Left lung (tissue), 10 donors: ENCODE measurements around the gene IMMP1L. TPM values are rescaled to one million over a fixed set of nuclear protein-coding genes. Genes with fewer than 3 reads are reported as not detected.

Experiments used
- ATAC-seq: fragments of 200-7000 bp; cut with Tn5 transposase; one replicate; pipeline ENCODE4 v1.9.1; 2020; ENCODE audit warnings: moderate library complexity
- DNase-seq, 4 donors: peaks; one replicate each; pipeline ENCODE4 v3.0.0-alpha.2; 2013 to 2020
- H3K27ac ChIP-seq, 2 donors: fragments of 200-600 bp; sonication (generic) in 1 of 2; one replicate each; pipeline versions ENCODE4 v1.5.0 to v1.8.0; 2020 to 2021
- H3K27me3 ChIP-seq, 2 donors: fragments of 200-600 bp; sonication (generic) in 1 of 2; one replicate each; pipeline versions ENCODE4 v1.5.0 to v1.8.0; 2020 to 2021
- H3K36me3 ChIP-seq, 2 donors: fragments of 200-600 bp; sonication (generic) in 1 of 2; one replicate each; pipeline versions ENCODE4 v1.5.0 to v1.8.0; 2020 to 2021
- H3K4me1 ChIP-seq, 2 donors: fragments of 200-600 bp; one replicate each; pipeline ENCODE4 v1.8.0; 2021
- H3K4me3 ChIP-seq, 2 donors: fragments of 200-600 bp; sonication (generic) in 1 of 2; one replicate each; pipeline versions ENCODE4 v1.5.0 to v1.8.0; 2020 to 2021; ENCODE audit warnings: mild to moderate bottlenecking in 1 of 2
- H3K9me3 ChIP-seq, 2 donors: fragments of 200-600 bp; sonication (generic) in 1 of 2; one replicate each; pipeline versions ENCODE4 v1.5.0 to v1.8.0; 2020 to 2021
- intact Hi-C, 2 donors: fragments of 100-400 bp; cut with DNase I; formaldehyde crosslinking; loops; one replicate each; pipeline versions ENCODE4 v1.11.2 to v1.14.2; 2022
- polyA plus RNA-seq, 6 donors: library from polyadenylated mRNA; unstranded; fragments of 120-200 nt; gene quantifications; one replicate each; pipeline ENCODE4 v1.2.1, GENCODE V29; 2013; ENCODE audit not compliant: insufficient read length in 6 of 6
- total RNA-seq, 2 donors: library from RNA; stranded (reverse); fragmentation: NEBNext Ultra II Directional; extraction: Animal tissue kit (Norgen Biotek cat#: 25700); gene quantifications; one replicate each; pipeline ENCODE4 v1.2.1, GENCODE V29; 2021
- TF ChIP-seq, protein P1 (sequence below), 2 donors: fragments of 200-600 bp; sonication (generic) in 1 of 2; IDR thresholded peaks; one replicate each; pipeline versions ENCODE4 v1.5.0 to v1.8.0; 2021; ENCODE audit warnings: antibody characterized with exemption in 2 of 2
- donor health status: DM: no; HTN: yes; CAD: no.
- donor health status: DM: no; HTN: no; CAD: no.

The IMMP1L gene
- total and polyA plus RNA-seq, 8 donors: 15.8 to 51.3 (median 44.4) TPM

DNA sequence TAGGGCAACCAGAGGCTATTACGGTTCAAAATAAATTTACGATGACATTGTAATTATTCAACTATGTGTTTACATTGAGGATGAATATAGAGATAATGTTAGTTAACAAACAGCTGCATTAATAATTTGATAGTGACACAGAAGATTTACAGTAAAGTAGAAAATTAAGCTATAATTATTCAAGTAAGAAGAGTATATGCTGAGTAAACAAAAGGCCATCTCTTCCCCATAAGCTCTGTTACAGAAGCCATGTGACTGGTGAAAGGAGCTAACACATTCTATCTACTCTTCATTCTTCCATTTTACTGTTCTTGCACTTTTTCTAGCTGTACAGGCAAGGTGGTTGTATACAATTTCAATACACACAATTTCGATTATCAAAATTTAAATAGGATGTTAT is 54.2 kb downstream of the IMMP1L start:
- Histone ChIP-seq H3K27me3 (no peaks in the 10 kb centered on the region), H3K4me1 (no peaks in the 10 kb centered on the region), H3K9me3 (no peaks in the 10 kb centered on the region), H3K36me3 (no peaks in the 10 kb centered on the region), H3K27ac (no peak overlapping the region), H3K4me3 (no peak overlapping the region)
- no peak for DNase-seq
- no peak for ATAC-seq
- TF ChIP-seq, protein P1, sequence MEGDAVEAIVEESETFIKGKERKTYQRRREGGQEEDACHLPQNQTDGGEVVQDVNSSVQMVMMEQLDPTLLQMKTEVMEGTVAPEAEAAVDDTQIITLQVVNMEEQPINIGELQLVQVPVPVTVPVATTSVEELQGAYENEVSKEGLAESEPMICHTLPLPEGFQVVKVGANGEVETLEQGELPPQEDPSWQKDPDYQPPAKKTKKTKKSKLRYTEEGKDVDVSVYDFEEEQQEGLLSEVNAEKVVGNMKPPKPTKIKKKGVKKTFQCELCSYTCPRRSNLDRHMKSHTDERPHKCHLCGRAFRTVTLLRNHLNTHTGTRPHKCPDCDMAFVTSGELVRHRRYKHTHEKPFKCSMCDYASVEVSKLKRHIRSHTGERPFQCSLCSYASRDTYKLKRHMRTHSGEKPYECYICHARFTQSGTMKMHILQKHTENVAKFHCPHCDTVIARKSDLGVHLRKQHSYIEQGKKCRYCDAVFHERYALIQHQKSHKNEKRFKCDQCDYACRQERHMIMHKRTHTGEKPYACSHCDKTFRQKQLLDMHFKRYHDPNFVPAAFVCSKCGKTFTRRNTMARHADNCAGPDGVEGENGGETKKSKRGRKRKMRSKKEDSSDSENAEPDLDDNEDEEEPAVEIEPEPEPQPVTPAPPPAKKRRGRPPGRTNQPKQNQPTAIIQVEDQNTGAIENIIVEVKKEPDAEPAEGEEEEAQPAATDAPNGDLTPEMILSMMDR (IDR thresholded peaks at IDR 0.05): no peak
- intact Hi-C loops: no loop called here

DNA sequence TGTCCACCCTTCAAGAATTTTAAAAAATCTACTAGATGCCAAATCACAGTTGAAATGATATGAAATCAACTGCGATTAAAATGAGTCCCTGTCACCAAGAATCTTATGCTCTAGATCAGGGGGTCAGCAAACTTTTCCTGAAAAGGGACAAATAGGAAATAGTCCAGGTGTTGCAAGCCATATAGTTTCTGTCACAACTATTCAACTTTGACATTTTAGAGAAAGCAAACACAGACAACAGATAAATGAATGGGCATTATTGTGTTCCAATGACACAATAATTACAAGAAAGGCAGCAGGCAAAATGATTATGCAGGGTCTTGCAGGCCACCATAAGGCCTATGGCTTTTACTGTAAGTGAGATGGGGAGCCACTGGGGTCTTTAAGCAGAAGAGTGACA is 58.6 kb downstream of the IMMP1L start:
- Histone ChIP-seq H3K9me3 (no peaks in the 10 kb centered on the region), H3K36me3 (no peaks in the 10 kb centered on the region), H3K4me3 (no peak overlapping the region), H3K27ac (no peak overlapping the region), H3K4me1 (no peaks in the 10 kb centered on the region), H3K27me3 (no peaks in the 10 kb centered on the region)
- intact Hi-C loops: no loop called here
- DNase-seq (no peak), ATAC-seq (no peak)
- TF ChIP-seq, protein P1 (IDR thresholded peaks at IDR 0.05): no peak

DNA sequence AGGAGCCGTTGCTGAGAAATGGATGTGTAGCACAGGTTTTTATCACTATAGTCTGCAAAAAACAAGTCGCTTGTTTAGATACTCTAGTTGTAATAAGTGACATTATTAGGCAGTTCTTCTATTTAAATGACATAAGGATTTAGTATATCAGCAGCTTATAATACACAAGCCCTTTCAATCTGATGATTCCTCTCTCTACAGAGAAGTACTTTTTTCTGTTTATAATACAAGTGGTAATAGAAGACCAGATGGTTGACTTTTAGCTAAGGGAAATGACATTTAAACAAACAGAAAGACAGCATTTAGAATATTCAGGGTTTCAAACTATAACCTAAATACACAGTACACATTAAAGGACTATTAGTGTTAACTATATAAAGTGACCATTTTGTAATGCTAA is 60.4 kb downstream of the IMMP1L start:
- Histone ChIP-seq H3K36me3 (no peaks in the 10 kb centered on the region), H3K4me1 (no peaks in the 10 kb centered on the region), H3K27me3 (no peaks in the 10 kb centered on the region), H3K27ac (no peak overlapping the region), H3K9me3 (no peaks in the 10 kb centered on the region), H3K4me3 (no peak overlapping the region)
- DNase-seq (no peak), ATAC-seq (no peak)
- TF ChIP-seq, protein P1 (IDR thresholded peaks at IDR 0.05): no peak
- intact Hi-C loops: no loop called here

DNA sequence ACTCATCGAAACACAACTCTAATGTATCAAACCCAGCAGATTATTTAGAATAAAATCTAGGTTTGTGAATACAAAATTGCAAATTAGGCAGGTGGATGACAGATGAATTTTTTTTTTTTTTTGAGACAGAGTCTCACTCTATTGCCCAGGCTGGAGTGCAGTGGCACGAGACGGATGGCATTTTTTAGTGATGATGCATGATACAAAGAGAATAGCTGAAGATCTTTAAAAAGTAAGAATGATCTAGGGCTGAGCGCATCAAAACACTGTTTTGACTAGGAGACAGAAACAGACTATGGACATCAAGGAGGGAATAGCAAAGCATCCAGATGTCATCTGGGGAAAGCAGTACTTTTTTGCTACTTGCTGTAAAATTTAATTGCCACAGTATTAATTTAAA is 63.8 kb downstream of the IMMP1L start:
- intact Hi-C loops: no loop called here
- H3K9me3 ChIP-seq: no peaks in the 10 kb centered on the region
- no peaks in the 10 kb centered on the region for H3K4me1 ChIP-seq
- no peak for DNase-seq
- no peak for ATAC-seq
- TF ChIP-seq, protein P1 (IDR thresholded peaks at IDR 0.05): no peak
- no peak overlapping the region for H3K4me3 ChIP-seq
- no peaks in the 10 kb centered on the region for H3K27me3 ChIP-seq
- H3K27ac ChIP-seq: no peak overlapping the region
- no peaks in the 10 kb centered on the region for H3K36me3 ChIP-seq

DNA sequence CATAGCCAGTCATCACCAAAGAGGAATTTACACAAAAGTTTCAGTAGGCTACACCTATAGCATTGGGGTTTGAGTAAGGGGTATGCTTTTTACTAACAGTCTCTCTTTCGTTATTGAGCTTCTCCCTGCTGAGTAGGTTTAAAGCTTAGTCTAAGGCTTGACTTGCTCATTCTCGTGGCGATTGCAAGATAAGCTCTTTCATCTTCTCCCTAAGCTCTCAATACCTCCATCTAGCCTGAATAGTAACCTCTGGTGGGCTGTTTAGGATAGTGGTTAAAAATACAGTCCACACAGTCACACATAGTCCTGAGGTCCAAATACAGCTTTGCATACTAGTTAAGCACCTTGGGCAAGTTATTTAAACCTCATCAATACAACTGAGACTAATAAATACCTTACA is 65.6 kb downstream of the IMMP1L start:
- Histone ChIP-seq H3K9me3 (no peaks in the 10 kb centered on the region), H3K4me1 (no peaks in the 10 kb centered on the region), H3K4me3 (no peak overlapping the region), H3K27ac (no peak overlapping the region), H3K36me3 (no peaks in the 10 kb centered on the region), H3K27me3 (no peaks in the 10 kb centered on the region)
- DNase-seq: no peak
- TF ChIP-seq, protein P1 (IDR thresholded peaks at IDR 0.05): no peak
- intact Hi-C loops: no loop called here
- no peak for ATAC-seq
